ENCODE measurements around the gene MGLL. TPM values are rescaled to one million over a fixed set of nuclear protein-coding genes. Genes with fewer than 3 reads are reported as not detected.

The MGLL gene
- total RNA-seq, 1 experiment from 2014 or later, result 6.8 TPM

GRCh38 chr3:127661600-127661999 lies 160.7 kb downstream of the MGLL start:
- H3K36me3 ChIP-seq (ENCODE audit: control insufficient read depth in 1 of 2, insufficient read depth in 2 of 2, low read length in 2 of 2), result no peaks in the 10 kb centered on the region
- CTCF ChIA-PET, result no interaction called here
- no peak for TF ChIP-seq ZNF274 (IDR thresholded peaks at IDR 0.05; ENCODE audit: low read depth, low read length)
- no peak for TF ChIP-seq YY1 (IDR thresholded peaks at IDR 0.05; ENCODE audit: extremely low read depth, insufficient replicate concordance, low read depth, low read length)
- TF ChIP-seq, protein P1, sequence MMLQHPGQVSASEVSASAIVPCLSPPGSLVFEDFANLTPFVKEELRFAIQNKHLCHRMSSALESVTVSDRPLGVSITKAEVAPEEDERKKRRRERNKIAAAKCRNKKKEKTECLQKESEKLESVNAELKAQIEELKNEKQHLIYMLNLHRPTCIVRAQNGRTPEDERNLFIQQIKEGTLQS (IDR thresholded peaks at IDR 0.05), result no peak
- TF ChIP-seq REST (IDR thresholded peaks at IDR 0.05; ENCODE audit: low read depth), result no peak
- no peak for TF ChIP-seq POLR2AphosphoS5 (IDR thresholded peaks at IDR 0.05; ENCODE audit: low read depth, low read length)
- no peak for TF ChIP-seq ELF1 (IDR thresholded peaks at IDR 0.05; ENCODE audit: borderline replicate concordance, low read depth)
- no peak for TF ChIP-seq EGR1 (IDR thresholded peaks at IDR 0.05; ENCODE audit: low read depth)
- TF ChIP-seq POLR2A (IDR thresholded peaks at IDR 0.05; ENCODE audit: borderline replicate concordance, extremely low read depth, insufficient read depth, insufficient read length), result no peak
- no peak for TF ChIP-seq CEBPB (IDR thresholded peaks at IDR 0.05; ENCODE audit: low read depth)
- no peak for TF ChIP-seq FOSL1 (IDR thresholded peaks at IDR 0.05; ENCODE audit: low read depth)
- no peak for TF ChIP-seq SIN3A (IDR thresholded peaks at IDR 0.05; ENCODE audit: low read depth)
- no peak for TF ChIP-seq CBX3 (IDR thresholded peaks at IDR 0.05; ENCODE audit: low read depth)
- TF ChIP-seq MAX (IDR thresholded peaks at IDR 0.05), result no peak
- TF ChIP-seq, protein P2, sequence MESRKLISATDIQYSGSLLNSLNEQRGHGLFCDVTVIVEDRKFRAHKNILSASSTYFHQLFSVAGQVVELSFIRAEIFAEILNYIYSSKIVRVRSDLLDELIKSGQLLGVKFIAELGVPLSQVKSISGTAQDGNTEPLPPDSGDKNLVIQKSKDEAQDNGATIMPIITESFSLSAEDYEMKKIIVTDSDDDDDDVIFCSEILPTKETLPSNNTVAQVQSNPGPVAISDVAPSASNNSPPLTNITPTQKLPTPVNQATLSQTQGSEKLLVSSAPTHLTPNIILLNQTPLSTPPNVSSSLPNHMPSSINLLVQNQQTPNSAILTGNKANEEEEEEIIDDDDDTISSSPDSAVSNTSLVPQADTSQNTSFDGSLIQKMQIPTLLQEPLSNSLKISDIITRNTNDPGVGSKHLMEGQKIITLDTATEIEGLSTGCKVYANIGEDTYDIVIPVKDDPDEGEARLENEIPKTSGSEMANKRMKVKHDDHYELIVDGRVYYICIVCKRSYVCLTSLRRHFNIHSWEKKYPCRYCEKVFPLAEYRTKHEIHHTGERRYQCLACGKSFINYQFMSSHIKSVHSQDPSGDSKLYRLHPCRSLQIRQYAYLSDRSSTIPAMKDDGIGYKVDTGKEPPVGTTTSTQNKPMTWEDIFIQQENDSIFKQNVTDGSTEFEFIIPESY (IDR thresholded peaks at IDR 0.05; ENCODE audit: extremely low read depth, insufficient replicate concordance, low read length), result no peak
- no peak for TF ChIP-seq ZFX (IDR thresholded peaks at IDR 0.05)

More at GRCh38 chr3:127661600-127661999, 160.7 kb downstream of the MGLL start:
- H2AFZ ChIP-seq (ENCODE audit: low read depth, low read length, poor library complexity, severe bottlenecking), result no peak overlapping the region
- no peaks in the 10 kb centered on the region for H3K9me3 ChIP-seq (ENCODE audit: control insufficient read depth in 1 of 2, insufficient read depth in 1 of 2, low read depth in 1 of 2, low read length in 2 of 2)
- no peak overlapping the region for H3K4me2 ChIP-seq (ENCODE audit: low read length)
- POLR2A ChIA-PET, result no interaction called here
- intact Hi-C loops (cut with micrococcal nuclease), result no loop called here
- no peak for DNase-seq (ENCODE audit: low read depth, low spot score)
- H3K9ac ChIP-seq (ENCODE audit: low read length), result no peak overlapping the region
- H3K4me3 ChIP-seq (replicated peaks in 1 of 2; ENCODE audit: low read depth in 1 of 2, low read length in 2 of 2), result no peak overlapping the region
- H3K9me2 ChIP-seq (ENCODE audit: insufficient read depth), result no peaks in the 10 kb centered on the region
- no peak for ATAC-seq
- BruUV-seq (replicated peaks), result no TSS peak
- no peaks in the 10 kb centered on the region for H3K79me2 ChIP-seq (ENCODE audit: insufficient read depth, low read length)
- H3K27me3 ChIP-seq (ENCODE audit: insufficient read depth, low read length), result no peaks in the 10 kb centered on the region
- no peak overlapping the region for H3K27ac ChIP-seq (ENCODE audit: low read depth, low read length)
- H4K20me1 ChIP-seq (ENCODE audit: insufficient read depth), result no peaks in the 10 kb centered on the region
- no peaks in the 10 kb centered on the region for H3K4me1 ChIP-seq (ENCODE audit: control insufficient read depth in 1 of 2, insufficient read depth in 2 of 2, low read length in 2 of 2)
- RAD21 ChIA-PET (ENCODE audit: low non-redundant PET in 1 of 2, low total read pairs in 2 of 2, uncharacterized antibody in 2 of 2, unreplicated experiment in 2 of 2), result interaction anchor here in 1 of 2 experiments (0.8 kb wide), 1 partner anchor 23 kb away, joined by 3 read pairs; no protein-coding TSS in a partner anchor
